Left renal pelvis (tissue), 4 donors: ENCODE data around the gene PRPF38B. TPM values are rescaled to one million over a fixed set of nuclear protein-coding genes. Genes with fewer than 3 reads are reported as not detected.
"Not testable (repeated sequence)": the region's sequence is repeated elsewhere in the genome, so short reads cannot be mapped to it uniquely, and the experiment has no call there.

Source experiments
- DNase-seq, 4 donors: peaks; one replicate each; pipeline ENCODE4 v3.0.0-alpha.2; 2013; ENCODE audit warnings: low read depth in 4 of 4, low spot score in 3 of 4
- polyA plus RNA-seq, 4 donors: library from polyadenylated mRNA; unstranded; fragments of 120-200 nt; gene quantifications; one replicate each; pipeline ENCODE4 v1.2.1, GENCODE V29; 2013; ENCODE audit not compliant: insufficient read length in 4 of 4

PRPF38B gene
- polyA plus RNA-seq, 4 donors: 53.3 to 93.5 (median 72.4) TPM

- DNase-seq: no peak
Measured at GRCh38 chr1:108678706-108679105, 13.4 kb upstream of the PRPF38B start.

- no peak for DNase-seq
Measured at GRCh38 chr1:108679586-108680213, 12.4 kb upstream of the PRPF38B start.

GRCh38 chr1:108681701-108682100 is 10.4 kb upstream of the PRPF38B start:
- not testable (repeated sequence) for DNase-seq

GRCh38 chr1:108685529-108685928 is 6.6 kb upstream of the PRPF38B start:
- DNase-seq: no peak

GRCh38 chr1:108686614-108687313 is 5.3 kb upstream of the PRPF38B start:
- no peak for DNase-seq

- no peak for DNase-seq
Measured at GRCh38 chr1:108691128-108691941, 775 bp upstream of the PRPF38B start.

- DNase-seq: peak; percentile 57 to 75 (median 66)
Measured at GRCh38 chr1:108692724-108693655, 880 bp downstream of the PRPF38B start.

GRCh38 chr1:108695535-108695934 is 3.4 kb downstream of the PRPF38B start:
- no peak for DNase-seq

GRCh38 chr1:108699375-108700332 is 7.5 kb downstream of the PRPF38B start:
- DNase-seq: no peak

- DNase-seq: no peak
Measured at GRCh38 chr1:108701176-108701849, 9.2 kb downstream of the PRPF38B start.

- DNase-seq: not testable (repeated sequence)
Measured at GRCh38 chr1:108702109-108702508, 10.0 kb downstream of the PRPF38B start.

- DNase-seq: no peak
Measured at GRCh38 chr1:108703939-108704338, 11.8 kb downstream of the PRPF38B start.

- DNase-seq: no peak
Measured at GRCh38 chr1:108704496-108704895, 12.4 kb downstream of the PRPF38B start.

- no peak for DNase-seq
Measured at GRCh38 chr1:108706643-108707042, 14.5 kb downstream of the PRPF38B start.

- no peak for DNase-seq
Measured at GRCh38 chr1:108708691-108709660, 16.9 kb downstream of the PRPF38B start.

- DNase-seq: no peak
Measured at GRCh38 chr1:108712606-108713150, 20.6 kb downstream of the PRPF38B start, which contains the start of gene FNDC7. TSS of gene FNDC7 (plus strand) at chr1:108712908. CDS start at chr1:108712934, 26 bp downstream.

- no peak for DNase-seq
Measured at GRCh38 chr1:108715932-108716331, 23.8 kb downstream of the PRPF38B start.
